Thymus (tissue), 11 donors: Measurements from ENCODE around the gene ZNF718. TPM values are rescaled to one million over a fixed set of nuclear protein-coding genes. Genes with fewer than 3 reads are reported as not detected.
"Not testable (repeated sequence)": the region's sequence is repeated elsewhere in the genome, so short reads cannot be mapped to it uniquely, and the experiment has no call there.

Experiments
- DNase-seq, 9 donors: peaks; one replicate each; pipeline ENCODE4 v3.0.0-alpha.2; 2013; ENCODE audit warnings: low spot score in 9 of 9, low read depth in 6 of 9, missing footprints in 1 of 9
- H3K27ac ChIP-seq, 2 donors: one replicate each; pipeline ENCODE4 v1.5.1; 2013; ENCODE audit warnings: control low read depth in 1 of 2, low read depth in 1 of 2, low read length in 1 of 2, mild to moderate bottlenecking in 1 of 2, moderate library complexity in 1 of 2
- H3K27me3 ChIP-seq, 2 donors: one replicate each; pipeline ENCODE4 v1.5.1; 2013; ENCODE audit warnings: low read length in 1 of 2; ENCODE audit not compliant: control insufficient read depth in 2 of 2, insufficient read depth in 1 of 2
- H3K36me3 ChIP-seq, 2 donors: one replicate each; pipeline ENCODE4 v1.5.1; 2013; ENCODE audit warnings: low read length in 1 of 2, mild to moderate bottlenecking in 1 of 2, moderate library complexity in 1 of 2; ENCODE audit not compliant: control insufficient read depth in 2 of 2, insufficient read depth in 2 of 2
- H3K4me1 ChIP-seq, 2 donors: one replicate each; pipeline ENCODE4 v1.5.1; 2013; ENCODE audit warnings: low read length in 2 of 2; ENCODE audit not compliant: control insufficient read depth in 2 of 2, insufficient read depth in 2 of 2
- H3K4me3 ChIP-seq, 2 donors: one replicate each; pipeline ENCODE4 v1.5.1; 2013; ENCODE audit warnings: low read length in 2 of 2, control low read depth in 1 of 2, mild to moderate bottlenecking in 1 of 2
- H3K9me3 ChIP-seq, 2 donors: one replicate each; pipeline ENCODE4 v1.5.1; 2013; ENCODE audit warnings: low read length in 1 of 2, mild to moderate bottlenecking in 1 of 2; ENCODE audit not compliant: control insufficient read depth in 2 of 2, insufficient read depth in 1 of 2
- WGBS: extraction: QIAGEN DNeasy Blood & Tissue Kit; methylation state at CpG from one replicate; pipeline ENCODE4 v1.1.7; 2013; 5-methylcytosine and 5-hydroxymethylcytosine counted together
- polyA plus RNA-seq: library from polyadenylated mRNA; stranded (reverse); fragments of 200-250 nt; gene quantifications from one replicate; pipeline ENCODE4 v1.2.3, GENCODE V29; 2013
- total RNA-seq: library from RNA; stranded (reverse); fragments of 120-200 nt; gene quantifications from one replicate; pipeline ENCODE4 v1.2.4, GENCODE V29; 2013
- donor health status: healthy.

ZNF718 gene
- total and polyA plus RNA-seq, 2 donors: 2.9 to 7.5 TPM

GRCh38 chr4:211033-211511 lies 86.8 kb downstream of the ZNF718 start:
- no peak overlapping the region for H3K4me3 ChIP-seq
- H3K9me3 ChIP-seq: peaks cover 11 to 35% of the 10 kb centered on the region in 2 donors
- 3% methylated on average over 8 of the region's 8 CpGs for WGBS

GRCh38 chr4:212438-213188 lies 88.3 kb downstream of the ZNF718 start:
- DNase-seq: peak in 4 of 9 donors; percentile 3 to 28 (median 4)
- H3K4me1 ChIP-seq: peaks cover 0 to 3% of the 10 kb centered on the region in 2 donors
- 41% methylated on average over 57 of the region's 57 CpGs for WGBS
- H3K36me3 ChIP-seq: no peaks in the 10 kb centered on the region
- H3K4me3 ChIP-seq: peak overlapping the region in 1 of 2 donors; percentile 22
- H3K27ac ChIP-seq: no peak overlapping the region
- peaks cover 7 to 24% of the 10 kb centered on the region in 2 donors for H3K9me3 ChIP-seq
- H3K27me3 ChIP-seq: peaks cover 0 to 13% of the 10 kb centered on the region in 2 donors

More at GRCh38 chr4:211033-211511, 86.8 kb downstream of the ZNF718 start:
- peak in 1 of 9 donors; percentile 2 for DNase-seq
- no peak overlapping the region for H3K27ac ChIP-seq
- H3K36me3 ChIP-seq: peaks cover 0 to 3% of the 10 kb centered on the region in 2 donors
- H3K27me3 ChIP-seq: peaks cover 0 to 13% of the 10 kb centered on the region in 2 donors
- peaks cover 0 to 3% of the 10 kb centered on the region in 2 donors for H3K4me1 ChIP-seq

GRCh38 chr4:213189-213535 lies 88.9 kb downstream of the ZNF718 start:
- 74% methylated on average over 13 of the region's 13 CpGs for WGBS
- Histone ChIP-seq H3K4me3 (peak overlapping the region in 1 of 2 donors; percentile 22), H3K9me3 (peaks cover 7 to 24% of the 10 kb centered on the region in 2 donors), H3K27me3 (peaks cover 0 to 13% of the 10 kb centered on the region in 2 donors)
- H3K4me1 ChIP-seq, H3K27ac ChIP-seq, DNase-seq, H3K36me3 ChIP-seq: not testable (repeated sequence)

Other genes with a start within 250 kb of the ZNF718 start
- gene ZNF595, start 71.2 kb upstream of the ZNF718 start, total RNA-seq: 15.4 TPM
- gene ZNF595, start 71.2 kb upstream of the ZNF718 start, polyA plus RNA-seq: 10.2 TPM
- gene ZNF732, start 181.0 kb downstream of the ZNF718 start, total RNA-seq: 0.42 TPM
- gene ZNF732, start 181.0 kb downstream of the ZNF718 start, polyA plus RNA-seq: 0.09 TPM
- 33.0 TPM for gene ZNF141, start 213.3 kb downstream of the ZNF718 start, total RNA-seq
- 10.1 TPM for gene ZNF141, start 213.3 kb downstream of the ZNF718 start, polyA plus RNA-seq